Natural killer cell (primary cell): ENCODE data around the gene NTM. TPM values are rescaled to one million over a fixed set of nuclear protein-coding genes. Genes with fewer than 3 reads are reported as not detected.
A peak's percentile ranks its signal among the peaks of the same experiment; 100 is the strongest.

Experiments
- ATAC-seq, 3 donors: fragments of 150-1000 bp in 2 of 3; fragments of 200-7000 bp in 1 of 3; cut with Tn5 transposase; 1 replicate in 1 of 3; 2 replicates in 2 of 3; pipeline ENCODE4 v1.10.0; 2021; ENCODE audit warnings: mild to moderate bottlenecking in 2 of 3, moderate library complexity in 2 of 3
- DNase-seq, 2 donors: peaks; one replicate each; pipeline versions ENCODE4 v3.0.0 to v3.0.0-alpha.2; 2013 to 2021; ENCODE audit warnings: mixed read lengths in 1 of 2
- H3K27ac ChIP-seq: one replicate; pipeline ENCODE4 v1.5.1; 2013; ENCODE audit warnings: mild to moderate bottlenecking, low read length
- H3K27me3 ChIP-seq: one replicate; pipeline ENCODE4 v1.6.1; 2013; ENCODE audit warnings: low read length; ENCODE audit not compliant: control insufficient read depth, insufficient read depth
- H3K36me3 ChIP-seq: one replicate; pipeline ENCODE4 v1.6.1; 2013; ENCODE audit warnings: low read length; ENCODE audit not compliant: control insufficient read depth, insufficient read depth
- H3K4me1 ChIP-seq: one replicate; pipeline ENCODE4 v1.6.1; 2013; ENCODE audit warnings: low read length; ENCODE audit not compliant: control insufficient read depth, insufficient read depth
- H3K4me3 ChIP-seq: one replicate; pipeline ENCODE4 v1.5.1; 2013; ENCODE audit warnings: low read length
- H3K9me3 ChIP-seq: one replicate; pipeline ENCODE4 v1.6.1; 2013; ENCODE audit warnings: low read length; ENCODE audit not compliant: control insufficient read depth, insufficient read depth
- H3K27ac Mint-ChIP-seq, 2 donors: one replicate each; pipeline ENCODE4 v1.8.0; 2022; ENCODE audit warnings: mild to moderate bottlenecking in 2 of 2, mixed read lengths in 2 of 2, moderate library complexity in 1 of 2
- H3K27me3 Mint-ChIP-seq, 2 donors: one replicate each; pipeline ENCODE4 v1.8.0; 2022; ENCODE audit warnings: low read depth in 2 of 2, mixed read lengths in 2 of 2
- H3K36me3 Mint-ChIP-seq: one replicate; pipeline ENCODE4 v1.8.0; 2022; ENCODE audit warnings: mixed read lengths
- H3K4me1 Mint-ChIP-seq, 2 donors: one replicate each; pipeline ENCODE4 v1.8.0; 2022; ENCODE audit warnings: mixed read lengths in 2 of 2
- H3K4me3 Mint-ChIP-seq: one replicate; pipeline ENCODE4 v1.8.0; 2022; ENCODE audit warnings: mild to moderate bottlenecking, moderate library complexity, mixed read lengths
- H3K9me3 Mint-ChIP-seq, 2 donors: one replicate each; pipeline ENCODE4 v1.8.0; 2022; ENCODE audit warnings: mixed read lengths in 2 of 2
- WGBS: methylation state at CpG from one replicate; pipeline ENCODE4 v1.1.7; 2013; ENCODE audit warnings: missing lambda C conversion rate; ENCODE audit not compliant: insufficient coverage; 5-methylcytosine and 5-hydroxymethylcytosine counted together
- intact Hi-C: fragments of 100-400 bp; cut with micrococcal nuclease; formaldehyde crosslinking; loops from one replicate; pipeline ENCODE4 v1.14.2; 2022
- total RNA-seq, 4 donors: library from RNA; stranded (reverse); fragments of 120-200 nt in 1 of 4; gene quantifications; one replicate each; pipeline versions ENCODE4 v1.2.3 to v1.2.4, GENCODE V29; 2013 to 2022
- TF ChIP-seq, protein P1 (sequence below): fragments of 200-600 bp; IDR thresholded peaks from one replicate; pipeline ENCODE4 v1.8.0; 2022; ENCODE audit warnings: antibody characterized with exemption

NTM gene
- total RNA-seq, 3 donors from 2014 or later (not counting 1 experiment from before 2014, with no cell fraction given): not detected

DNA sequence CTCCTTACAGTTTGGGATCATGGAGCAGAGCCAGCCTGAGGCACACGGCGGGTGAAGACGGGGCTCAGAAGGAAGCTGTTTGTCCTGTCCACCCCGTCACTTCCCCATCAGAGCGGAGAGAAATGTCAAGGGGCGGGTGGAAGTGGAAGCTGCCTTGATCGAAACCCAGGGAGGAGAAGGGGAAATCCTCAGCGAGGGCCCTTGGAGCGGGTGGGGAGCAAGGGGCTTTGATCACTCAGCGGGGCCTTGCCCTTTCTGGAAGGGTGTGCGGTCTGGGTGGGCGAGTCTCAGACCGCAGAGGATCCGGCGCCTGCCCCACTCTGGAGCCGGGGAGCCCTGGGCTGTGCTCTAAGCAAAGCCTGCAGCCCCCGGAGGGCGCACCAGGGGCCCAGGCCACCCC, 320.4 kb downstream of the NTM start:
- H3K4me3 Mint-ChIP-seq: no peak overlapping the region
- no peaks in the 10 kb centered on the region for H3K36me3 Mint-ChIP-seq
- no peaks in the 10 kb centered on the region for H3K9me3 Mint-ChIP-seq
- no peak overlapping the region for H3K27ac Mint-ChIP-seq
- Histone ChIP-seq H3K4me1 (no peaks in the 10 kb centered on the region), H3K27me3 (peaks cover 2% of the 10 kb centered on the region), H3K4me3 (no peak overlapping the region), H3K9me3 (no peaks in the 10 kb centered on the region), H3K36me3 (no peaks in the 10 kb centered on the region), H3K27ac (no peak overlapping the region)
- H3K4me1 Mint-ChIP-seq: peaks cover 8 to 9% of the 10 kb centered on the region in 2 donors
- peaks cover 16 to 26% of the 10 kb centered on the region in 2 donors for H3K27me3 Mint-ChIP-seq
- DNase-seq (no peak), ATAC-seq (no peak)
- WGBS: 89% methylated on average over 18 of the region's 18 CpGs
- intact Hi-C loops: no loop called here
- TF ChIP-seq, protein P1, sequence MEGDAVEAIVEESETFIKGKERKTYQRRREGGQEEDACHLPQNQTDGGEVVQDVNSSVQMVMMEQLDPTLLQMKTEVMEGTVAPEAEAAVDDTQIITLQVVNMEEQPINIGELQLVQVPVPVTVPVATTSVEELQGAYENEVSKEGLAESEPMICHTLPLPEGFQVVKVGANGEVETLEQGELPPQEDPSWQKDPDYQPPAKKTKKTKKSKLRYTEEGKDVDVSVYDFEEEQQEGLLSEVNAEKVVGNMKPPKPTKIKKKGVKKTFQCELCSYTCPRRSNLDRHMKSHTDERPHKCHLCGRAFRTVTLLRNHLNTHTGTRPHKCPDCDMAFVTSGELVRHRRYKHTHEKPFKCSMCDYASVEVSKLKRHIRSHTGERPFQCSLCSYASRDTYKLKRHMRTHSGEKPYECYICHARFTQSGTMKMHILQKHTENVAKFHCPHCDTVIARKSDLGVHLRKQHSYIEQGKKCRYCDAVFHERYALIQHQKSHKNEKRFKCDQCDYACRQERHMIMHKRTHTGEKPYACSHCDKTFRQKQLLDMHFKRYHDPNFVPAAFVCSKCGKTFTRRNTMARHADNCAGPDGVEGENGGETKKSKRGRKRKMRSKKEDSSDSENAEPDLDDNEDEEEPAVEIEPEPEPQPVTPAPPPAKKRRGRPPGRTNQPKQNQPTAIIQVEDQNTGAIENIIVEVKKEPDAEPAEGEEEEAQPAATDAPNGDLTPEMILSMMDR: no peak

DNA sequence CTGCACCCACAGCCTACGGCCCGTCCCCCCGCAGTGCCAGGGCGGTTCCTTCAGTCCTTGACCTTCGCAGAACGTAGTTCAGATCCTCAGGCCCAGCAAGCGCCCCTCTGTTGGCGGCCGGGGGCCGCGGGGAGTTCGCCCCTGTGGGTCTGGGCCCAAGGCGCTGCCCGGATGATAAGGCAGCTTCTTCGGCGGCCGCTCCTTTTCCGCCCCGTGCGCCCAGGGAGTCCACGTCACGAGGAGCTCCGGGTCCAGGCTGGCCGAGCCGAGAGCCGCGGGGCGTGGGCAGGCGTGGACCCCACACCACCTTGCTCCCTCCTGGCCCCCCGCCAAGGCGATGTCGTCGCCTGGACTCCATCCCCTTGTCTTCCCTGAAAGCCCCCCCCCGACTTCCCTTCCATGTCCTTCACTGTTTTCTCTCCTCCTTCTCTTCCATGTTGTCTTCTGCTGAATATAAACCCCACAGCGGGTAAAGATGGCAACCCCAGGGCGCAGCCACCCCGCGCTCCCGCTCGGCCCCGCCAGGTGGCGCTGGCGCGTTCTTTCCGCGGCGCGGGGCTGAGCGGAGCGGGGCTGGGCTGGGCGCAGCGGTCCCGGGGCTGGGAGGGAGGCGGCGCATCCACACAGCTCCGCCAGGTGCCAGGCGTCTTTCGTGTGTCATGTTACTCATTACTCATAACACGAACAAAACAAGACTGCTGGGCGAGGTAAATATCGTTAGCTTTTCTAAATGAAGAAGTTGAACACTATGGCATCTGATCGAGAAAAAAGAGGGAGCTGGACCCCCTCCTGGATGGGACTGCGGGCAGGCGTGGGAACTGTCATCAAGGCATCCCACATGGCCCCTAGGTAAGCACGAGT, 321.0 kb downstream of the NTM start:
- no peaks in the 10 kb centered on the region for H3K36me3 ChIP-seq
- H3K27me3 ChIP-seq: peaks cover 2% of the 10 kb centered on the region
- ATAC-seq (peak; percentile 38 to 65 (median 61)), DNase-seq (peak in 1 of 2 donors; percentile 20)
- WGBS: 58% methylated on average over 65 of the region's 65 CpGs
- Mint-ChIP-seq H3K4me3 (no peak overlapping the region), H3K27ac (no peak overlapping the region), H3K9me3 (no peaks in the 10 kb centered on the region), H3K27me3 (peaks cover 19 to 23% of the 10 kb centered on the region in 2 donors), H3K4me1 (peaks cover 8 to 9% of the 10 kb centered on the region in 2 donors), H3K36me3 (no peaks in the 10 kb centered on the region)
- TF ChIP-seq, protein P1: no peak
- no peaks in the 10 kb centered on the region for H3K4me1 ChIP-seq
- H3K4me3 ChIP-seq: no peak overlapping the region
- intact Hi-C loops: no loop called here
- no peaks in the 10 kb centered on the region for H3K9me3 ChIP-seq
- no peak overlapping the region for H3K27ac ChIP-seq

DNA sequence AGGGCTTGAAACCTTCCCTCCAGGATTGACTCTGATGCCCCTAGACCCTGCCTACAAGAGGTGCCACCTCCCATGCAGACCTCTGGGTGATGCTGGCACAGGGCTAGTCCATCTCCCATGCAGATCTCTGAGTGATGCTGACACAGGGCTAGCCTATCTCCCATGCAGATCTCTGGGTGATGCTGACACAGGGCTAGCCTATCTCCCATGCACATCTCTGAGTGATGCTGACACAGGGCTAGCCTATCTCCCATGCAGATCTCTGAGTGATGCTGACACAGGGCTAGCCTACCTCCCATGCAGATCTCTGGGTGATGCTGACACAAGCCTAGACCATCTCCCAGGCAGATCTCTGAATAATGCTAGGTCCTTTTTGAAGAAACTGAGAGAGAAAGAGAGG, 321.7 kb downstream of the NTM start:
- peaks cover 2% of the 10 kb centered on the region for H3K27me3 ChIP-seq
- no peaks in the 10 kb centered on the region for H3K9me3 ChIP-seq
- no peak for DNase-seq
- H3K4me3 Mint-ChIP-seq: no peak overlapping the region
- no peak overlapping the region for H3K4me3 ChIP-seq
- no peaks in the 10 kb centered on the region for H3K9me3 Mint-ChIP-seq
- no peaks in the 10 kb centered on the region for H3K36me3 Mint-ChIP-seq
- peaks cover 19 to 22% of the 10 kb centered on the region in 2 donors for H3K27me3 Mint-ChIP-seq
- no peak overlapping the region for H3K27ac ChIP-seq
- peaks cover 8 to 9% of the 10 kb centered on the region in 2 donors for H3K4me1 Mint-ChIP-seq
- H3K36me3 ChIP-seq: no peaks in the 10 kb centered on the region
- no peak overlapping the region for H3K27ac Mint-ChIP-seq
- ATAC-seq: no peak
- H3K4me1 ChIP-seq: no peaks in the 10 kb centered on the region
- TF ChIP-seq, protein P1: no peak
- intact Hi-C loops: no loop called here
